ENCODE results near the gene SELENBP1. TPM values are rescaled to one million over a fixed set of nuclear protein-coding genes. Genes with fewer than 3 reads are reported as not detected.

SELENBP1 gene
- total and polyA plus RNA-seq, 2 of the 13 experiments (the other 11 are each of a cell fraction or from before 2014, with no cell fraction given): 27.8 to 29.0 TPM

- TF ChIP-seq POGK (CRISPR knock-in tag; conservative IDR thresholded peaks at IDR 0.05): 0 out of 2 replicates have a peak, but pooled peaks have one; percentile 71
- TF ChIP-seq MEF2D (CRISPR knock-in tag; IDR thresholded peaks at IDR 0.05): peak; percentile 70; the same call in 1 of the 2 replicates
- TF ChIP-seq ERF (CRISPR knock-in tag; IDR thresholded peaks at IDR 0.05): peak; percentile 64; the same call in 1 of the 2 replicates
- 0 out of 2 replicates have a peak, but pooled peaks have one; percentile 43 for TF ChIP-seq YEATS4 (CRISPR knock-in tag; IDR thresholded peaks at IDR 0.05; ENCODE audit: borderline replicate concordance)
- TF ChIP-seq ZFP36 (IDR thresholded peaks at IDR 0.05; ENCODE audit: borderline replicate concordance, low read depth, low read length, partially characterized antibody): no peak
- TF ChIP-seq ZNF674 (CRISPR knock-in tag; IDR thresholded peaks at IDR 0.05; ENCODE audit: low read depth): no peak
- TF ChIP-seq TBP (CRISPR knock-in tag; IDR thresholded peaks at IDR 0.05): no peak
- TF ChIP-seq ZNF274 (CRISPR knock-in tag; IDR thresholded peaks at IDR 0.05): peak; percentile 12; the same call in 1 of the 2 replicates
- TF ChIP-seq NRL (CRISPR knock-in tag; IDR thresholded peaks at IDR 0.05; ENCODE audit: borderline replicate concordance): no peak; the same call in 1 of the 2 replicates
- no peak for TF ChIP-seq ARHGAP35 (CRISPR knock-in tag; IDR thresholded peaks at IDR 0.05; ENCODE audit: borderline replicate concordance)
- no peak for TF ChIP-seq ZUFSP (CRISPR knock-in tag; IDR thresholded peaks at IDR 0.05; ENCODE audit: borderline replicate concordance)
- no peak for TF ChIP-seq PAX8 (CRISPR knock-in tag; IDR thresholded peaks at IDR 0.05; ENCODE audit: borderline replicate concordance)
- TF ChIP-seq ZBTB34 (CRISPR knock-in tag; IDR thresholded peaks at IDR 0.05): no peak
- no peak for TF ChIP-seq PCBP2 (optimal IDR thresholded peaks at IDR 0.05; ENCODE audit: low read depth, low read length, poor library complexity, severe bottlenecking)
- TF ChIP-seq POLR2AphosphoS5 (IDR thresholded peaks at IDR 0.05; ENCODE audit: low read depth, low read length): peak; percentile 94
- TF ChIP-seq FOXM1 (CRISPR knock-in tag; IDR thresholded peaks at IDR 0.05): no peak
- no peak for TF ChIP-seq ZNF326 (CRISPR knock-in tag; IDR thresholded peaks at IDR 0.05; ENCODE audit: borderline replicate concordance)
- TF ChIP-seq TFDP1 (CRISPR knock-in tag; IDR thresholded peaks at IDR 0.05; ENCODE audit: borderline replicate concordance): no peak
- TF ChIP-seq AGO1 (IDR thresholded peaks at IDR 0.05; ENCODE audit: low read depth, low read length, poor library complexity, severe bottlenecking): no peak
- no peak for TF ChIP-seq ZNF33B (CRISPR knock-in tag; IDR thresholded peaks at IDR 0.05)
- TF ChIP-seq ZNF775 (CRISPR knock-in tag; IDR thresholded peaks at IDR 0.05; ENCODE audit: borderline replicate concordance): no peak
- TF ChIP-seq FLYWCH1 (CRISPR knock-in tag; IDR thresholded peaks at IDR 0.05): no peak
- TF ChIP-seq ZSCAN22 (CRISPR knock-in tag; IDR thresholded peaks at IDR 0.05): no peak
- no peak for TF ChIP-seq MATR3 (CRISPR knock-in tag; IDR thresholded peaks at IDR 0.05)
Measured at GRCh38 chr1:151399324-151400171, 27.0 kb upstream of the SELENBP1 start, which contains the start of gene PSMB4 (continued).
